ENCODE measurements around the gene DAB2IP. TPM values are rescaled to one million over a fixed set of nuclear protein-coding genes. Genes with fewer than 3 reads are reported as not detected.

DAB2IP gene
- total RNA-seq, 1 donor from 2014 or later = 24.3 TPM

DNA sequence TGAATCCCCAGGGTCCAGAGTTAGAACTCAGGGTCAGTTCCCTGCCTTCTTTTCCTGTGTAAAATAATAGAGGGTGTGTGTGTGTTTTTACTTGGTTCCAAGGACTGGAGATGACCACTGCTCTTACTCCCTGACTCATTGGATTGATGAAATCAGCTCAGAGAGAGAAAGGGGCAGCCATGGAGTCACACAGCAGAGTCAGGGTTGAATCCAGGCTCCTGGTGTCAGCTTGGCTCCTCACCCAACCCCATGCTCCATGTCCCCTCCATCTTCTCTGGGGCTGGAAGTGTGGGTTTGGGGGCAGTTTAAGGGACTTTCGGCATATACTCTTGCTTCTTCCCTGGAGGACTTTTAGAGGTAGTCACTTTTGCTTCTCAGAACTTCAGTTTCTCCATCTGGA, 21.6 kb downstream of the DAB2IP start:
- Mint-ChIP-seq H3K9me3 (no peaks in the 10 kb centered on the region), H3K36me3 (peaks cover 8% of the 10 kb centered on the region), H3K27ac (peak overlapping the region; percentile 25), H3K4me1 (peaks cover 30% of the 10 kb centered on the region), H3K27me3 (ENCODE audit: insufficient read depth, low read depth) (peaks cover 2% of the 10 kb centered on the region), H3K4me3 (no peak overlapping the region)
- H2AFZ ChIP-seq (replicated peaks) = no peak overlapping the region
- H3K27ac ChIP-seq = no peak overlapping the region
- H3F3A ChIP-seq (ENCODE audit: low read depth) = no peaks in the 10 kb centered on the region
- H4K20me1 ChIP-seq (ENCODE audit: low read depth) = peaks cover 74% of the 10 kb centered on the region
- no peaks in the 10 kb centered on the region for H3K4me1 ChIP-seq
- H3K4me2 ChIP-seq = no peak overlapping the region
- no peaks in the 10 kb centered on the region for H3K9me3 ChIP-seq (ENCODE audit: low read depth)
- peaks cover 56% of the 10 kb centered on the region for H3K79me2 ChIP-seq (ENCODE audit: low read depth)
- H3K4me3 ChIP-seq = no peak overlapping the region
- H3K27me3 ChIP-seq = no peaks in the 10 kb centered on the region
- H3K36me3 ChIP-seq = no peaks in the 10 kb centered on the region
- no peak overlapping the region for H3K9ac ChIP-seq
- no peak for DNase-seq (ENCODE audit: low spot score)
- TF ChIP-seq EZH2phosphoT487 (IDR thresholded peaks at IDR 0.05) (no peak), EZH2 (IDR thresholded peaks at IDR 0.05) (no peak)
- TF ChIP-seq, protein P1, sequence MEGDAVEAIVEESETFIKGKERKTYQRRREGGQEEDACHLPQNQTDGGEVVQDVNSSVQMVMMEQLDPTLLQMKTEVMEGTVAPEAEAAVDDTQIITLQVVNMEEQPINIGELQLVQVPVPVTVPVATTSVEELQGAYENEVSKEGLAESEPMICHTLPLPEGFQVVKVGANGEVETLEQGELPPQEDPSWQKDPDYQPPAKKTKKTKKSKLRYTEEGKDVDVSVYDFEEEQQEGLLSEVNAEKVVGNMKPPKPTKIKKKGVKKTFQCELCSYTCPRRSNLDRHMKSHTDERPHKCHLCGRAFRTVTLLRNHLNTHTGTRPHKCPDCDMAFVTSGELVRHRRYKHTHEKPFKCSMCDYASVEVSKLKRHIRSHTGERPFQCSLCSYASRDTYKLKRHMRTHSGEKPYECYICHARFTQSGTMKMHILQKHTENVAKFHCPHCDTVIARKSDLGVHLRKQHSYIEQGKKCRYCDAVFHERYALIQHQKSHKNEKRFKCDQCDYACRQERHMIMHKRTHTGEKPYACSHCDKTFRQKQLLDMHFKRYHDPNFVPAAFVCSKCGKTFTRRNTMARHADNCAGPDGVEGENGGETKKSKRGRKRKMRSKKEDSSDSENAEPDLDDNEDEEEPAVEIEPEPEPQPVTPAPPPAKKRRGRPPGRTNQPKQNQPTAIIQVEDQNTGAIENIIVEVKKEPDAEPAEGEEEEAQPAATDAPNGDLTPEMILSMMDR (IDR thresholded peaks at IDR 0.05) = no peak

DNA sequence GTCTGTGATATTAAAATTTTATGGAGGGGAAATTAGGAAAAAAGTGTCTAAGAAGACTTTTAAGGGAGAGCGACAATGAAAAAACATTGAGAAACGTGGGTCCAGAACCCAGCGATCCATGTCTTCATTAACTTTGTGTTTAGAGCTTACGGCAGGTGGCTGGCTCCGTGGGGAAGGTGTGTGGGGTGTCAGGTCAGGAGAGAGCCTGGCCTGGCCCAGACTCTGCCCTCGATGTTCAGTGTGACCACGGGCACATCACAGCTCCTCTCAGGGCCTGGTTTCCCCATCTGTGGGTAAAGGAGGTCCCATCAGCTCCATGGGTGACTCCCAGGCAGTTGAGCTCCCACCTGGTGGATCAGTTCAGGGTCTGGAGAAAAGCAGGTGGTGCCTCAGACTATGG, 22.1 kb downstream of the DAB2IP start:
- H2AFZ ChIP-seq (replicated peaks) = no peak overlapping the region
- peaks cover 80% of the 10 kb centered on the region for H4K20me1 ChIP-seq (ENCODE audit: low read depth)
- H3K9ac ChIP-seq = no peak overlapping the region
- peaks cover 56% of the 10 kb centered on the region for H3K79me2 ChIP-seq (ENCODE audit: low read depth)
- no peak overlapping the region for H3K4me3 ChIP-seq
- H3K4me2 ChIP-seq = no peak overlapping the region
- H3K4me3 Mint-ChIP-seq = no peak overlapping the region
- no peaks in the 10 kb centered on the region for H3K4me1 ChIP-seq
- no peak overlapping the region for H3K27ac Mint-ChIP-seq
- peaks cover 30% of the 10 kb centered on the region for H3K4me1 Mint-ChIP-seq
- H3K9me3 Mint-ChIP-seq = no peaks in the 10 kb centered on the region
- H3K27me3 Mint-ChIP-seq (ENCODE audit: insufficient read depth, low read depth) = peaks cover 2% of the 10 kb centered on the region
- no peak for DNase-seq (ENCODE audit: low spot score)
- H3F3A ChIP-seq (ENCODE audit: low read depth) = no peaks in the 10 kb centered on the region
- no peaks in the 10 kb centered on the region for H3K9me3 ChIP-seq (ENCODE audit: low read depth)
- peaks cover 6% of the 10 kb centered on the region for H3K36me3 Mint-ChIP-seq
- H3K36me3 ChIP-seq = no peaks in the 10 kb centered on the region
- TF ChIP-seq EZH2 (IDR thresholded peaks at IDR 0.05) (no peak), EZH2phosphoT487 (IDR thresholded peaks at IDR 0.05) (no peak)
- TF ChIP-seq, protein P1 (IDR thresholded peaks at IDR 0.05) = no peak
- no peaks in the 10 kb centered on the region for H3K27me3 ChIP-seq
- no peak overlapping the region for H3K27ac ChIP-seq

DNA sequence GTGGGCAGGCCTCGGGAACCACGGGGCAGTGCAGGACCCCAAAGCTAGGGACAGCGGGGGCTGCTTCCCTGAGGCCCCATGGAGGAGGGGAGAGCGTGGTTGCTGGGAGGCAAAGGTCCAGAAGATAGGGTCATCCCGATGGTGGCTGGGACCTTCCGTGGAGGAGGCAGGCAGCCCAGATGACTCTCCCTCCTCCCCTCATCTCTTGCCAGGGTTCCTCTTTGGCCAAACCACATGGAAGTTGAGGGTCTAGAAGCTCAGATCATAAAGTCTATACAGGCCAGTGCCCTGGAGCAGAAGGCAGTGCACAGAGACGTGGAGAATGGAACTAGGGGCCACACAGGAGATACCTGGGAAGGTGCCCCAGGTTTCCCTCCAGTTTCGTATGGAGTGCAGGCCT, 22.6 kb downstream of the DAB2IP start:
- no peaks in the 10 kb centered on the region for H3K4me1 ChIP-seq
- peaks cover 30% of the 10 kb centered on the region for H3K4me1 Mint-ChIP-seq
- no peaks in the 10 kb centered on the region for H3K27me3 ChIP-seq
- no peaks in the 10 kb centered on the region for H3K9me3 ChIP-seq (ENCODE audit: low read depth)
- peaks cover 2% of the 10 kb centered on the region for H3K27me3 Mint-ChIP-seq (ENCODE audit: insufficient read depth, low read depth)
- H3K27ac Mint-ChIP-seq = no peak overlapping the region
- no peak overlapping the region for H3K9ac ChIP-seq
- H3K36me3 ChIP-seq = no peaks in the 10 kb centered on the region
- H2AFZ ChIP-seq (replicated peaks) = no peak overlapping the region
- peaks cover 54% of the 10 kb centered on the region for H3K79me2 ChIP-seq (ENCODE audit: low read depth)
- H4K20me1 ChIP-seq (ENCODE audit: low read depth) = peaks cover 84% of the 10 kb centered on the region
- H3K4me2 ChIP-seq = no peak overlapping the region
- H3K9me3 Mint-ChIP-seq = no peaks in the 10 kb centered on the region
- DNase-seq (ENCODE audit: low spot score) = no peak
- no peak overlapping the region for H3K4me3 ChIP-seq
- peaks cover 6% of the 10 kb centered on the region for H3K36me3 Mint-ChIP-seq
- TF ChIP-seq EZH2phosphoT487 (IDR thresholded peaks at IDR 0.05) (no peak), EZH2 (IDR thresholded peaks at IDR 0.05) (no peak)
- TF ChIP-seq, protein P1 (IDR thresholded peaks at IDR 0.05) = no peak
- no peak overlapping the region for H3K4me3 Mint-ChIP-seq
- H3F3A ChIP-seq (ENCODE audit: low read depth) = no peaks in the 10 kb centered on the region
- H3K27ac ChIP-seq = no peak overlapping the region

Measured in neural progenitor cell (in vitro differentiated cells).